SK-N-SH treated with all-trans-retinoic acid at 6 μM for 48 hours (cell line): ENCODE data around the gene SLC6A9.

ENCODE experiments used
- CSRNP3 ChIP-seq: fragments of 250-450 bp; sonication (Bioruptor Pico); IDR thresholded peaks from 2 replicates; pipeline ENCODE4 v1.5.1; 2021; ENCODE audit warnings: mild to moderate bottlenecking, moderate library complexity
- PATZ1 ChIP-seq: fragments of 250-450 bp; sonication (Bioruptor Pico); IDR thresholded peaks from 2 replicates; pipeline ENCODE4 v1.8.0; 2020; ENCODE audit warnings: mild to moderate bottlenecking, moderate library complexity, borderline replicate concordance
- ZFP30 ChIP-seq: fragments of 450-650 bp; formaldehyde crosslinking; IDR thresholded peaks from 2 replicates; pipeline ENCODE4 v1.5.0; 2022; ENCODE audit warnings: mild to moderate bottlenecking, moderate library complexity
- ZNF565 ChIP-seq: fragments of 450-650 bp; formaldehyde crosslinking; conservative IDR thresholded peaks from 2 replicates; pipeline ENCODE4 v1.5.0; 2020; ENCODE audit warnings: low read depth, mild to moderate bottlenecking, moderate library complexity

- TF ChIP-seq PATZ1 (no peak), ZNF565 (no peak), CSRNP3 (CRISPR knock-in tag) (no peak), ZFP30 (CRISPR knock-in tag) (no peak)
These were observed 68.3 kb downstream of the SLC6A9 start for GRCh38 chr1:43963006-43963405.
